Spleen (tissue), 7 donors: ENCODE data around the gene PDCD11.

Experiments
- CTCF ChIP-seq, 11 experiments: fragments of 200-600 bp in 7 of 11; fragments of 450-650 bp in 4 of 11; sonication (generic) in 4 of 11; IDR thresholded peaks in 8 of 11; conservative IDR thresholded peaks in 3 of 11; 1 replicate in 7 of 11; 2 replicates in 4 of 11; pipeline versions ENCODE4 v1.4.0 to v1.8.0; 2016 to 2021; ENCODE audit warnings: antibody characterized with exemption in 11 of 11, inconsistent platforms in 4 of 11, mild to moderate bottlenecking in 1 of 11
- POLR2A ChIP-seq, 3 donors: fragments of 450-650 bp; IDR thresholded peaks; one replicate each; pipeline ENCODE4 v1.5.1; 2017; ENCODE audit warnings: antibody characterized with exemption in 3 of 3, mild to moderate bottlenecking in 1 of 3
- POLR2AphosphoS5 ChIP-seq, 3 donors: sonication (generic); formaldehyde crosslinking; IDR thresholded peaks; one replicate each; pipeline ENCODE4 v1.5.1; 2017; ENCODE audit warnings: antibody characterized with exemption in 3 of 3
- donor health status: DM: no; HTN: no; CAD: no; lungs with moderate emphysema.
- donor health status: DM: no; HTN: no; CAD: no.
- donor health status: DM: no; HTN: no; CAD: no.

DNA sequence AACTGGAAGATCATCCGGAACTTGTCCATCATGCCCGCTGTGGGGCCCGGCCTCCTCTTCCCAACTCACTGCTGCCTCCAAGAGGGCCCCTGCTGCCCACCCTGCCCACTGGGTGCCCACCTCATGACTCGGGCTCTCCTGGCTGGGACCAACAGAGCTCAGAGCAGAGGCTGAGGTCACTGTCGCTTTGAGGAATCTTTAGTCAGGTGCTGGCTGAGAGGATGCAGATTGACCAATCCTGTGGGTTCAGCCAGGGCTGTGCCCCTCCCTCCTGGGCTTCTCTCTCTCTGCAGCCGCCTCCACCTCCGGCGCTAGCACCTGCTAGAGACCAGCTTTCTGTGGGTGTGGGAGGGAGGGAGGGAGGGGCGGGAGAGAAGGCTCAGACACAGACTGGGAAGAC lies 62.3 kb downstream of the PDCD11 start, which contains the start of gene CALHM1:
- no peak for TF ChIP-seq CTCF (IDR thresholded peaks at IDR 0.05 in 8 of 11, conservative IDR thresholded peaks at IDR 0.05 in 3 of 11)
- no peak for TF ChIP-seq POLR2AphosphoS5 (IDR thresholded peaks at IDR 0.05)
- TF ChIP-seq POLR2A (IDR thresholded peaks at IDR 0.05), result no peak
